GM12878 (cell line): ENCODE measurements around the gene FERMT3. TPM values are rescaled to one million over a fixed set of nuclear protein-coding genes. Genes with fewer than 3 reads are reported as not detected.

Experiments used
- ATAC-seq: fragments of 200-7000 bp; cut with Tn5 transposase; 3 replicates; pipeline ENCODE4 v1.9.1; 2020; ENCODE audit warnings: mild to moderate bottlenecking, moderate library complexity
- BruUV-seq: library from RNA; stranded (reverse); fragments of 400-500 nt; replicated peaks from 2 replicates; lab custom pipeline; 2021; lab: Mats Ljungman, UMichigan
- CTCF ChIA-PET: fragments of 300-600 bp; sonication (Branson Sonifier 250); formaldehyde crosslinking; extraction: SDS; loops from one replicate; lab custom pipeline; 2021; ENCODE audit warnings: inconsistent platforms; lab: Yijun Ruan, JAX
- POLR2A ChIA-PET: fragments of 350-600 bp; formaldehyde crosslinking; extraction: SDS; loops from one replicate; lab custom pipeline; 2021; ENCODE audit warnings: inconsistent platforms; lab: Charles Lee
- RAD21 ChIA-PET: fragments of 300-600 bp; sonication (Branson Sonifier 250); formaldehyde crosslinking; loops from one replicate; lab custom pipeline; 2023; ENCODE audit warnings: antibody characterized with exemption; ENCODE audit not compliant: unreplicated experiment; lab: Charles Lee
- SMC1A ChIA-PET: fragments of 300-600 bp; sonication (Branson Sonifier 250); formaldehyde crosslinking; loops from one replicate; lab custom pipeline; 2023; ENCODE audit not compliant: unreplicated experiment, uncharacterized antibody; lab: Charles Lee
- DNase-seq: peaks from one replicate; pipeline ENCODE4 v3.0.0-alpha.2; 2011; ENCODE audit warnings: low read depth, low spot score
- FAIRE-seq: peaks from 3 replicates; lab custom pipeline; 2011; peaks lifted over from hg19 to GRCh38; lab: Jason Lieb, UNC
- H2AFZ ChIP-seq: 2 replicates; pipeline ENCODE4 v1.6.0; 2011; ENCODE audit warnings: low read depth, low read length, control low read depth; ENCODE audit not compliant: control insufficient read depth
- H3K27ac ChIP-seq: 2 replicates; pipeline ENCODE4 v1.5.1; 2011; ENCODE audit warnings: control low read depth; ENCODE audit not compliant: control insufficient read depth, insufficient read depth
- H3K27me3 ChIP-seq, 2 experiments: replicated peaks in 1 of 2; 2 replicates each; pipeline versions ENCODE4 v1.6.0 to v1.6.1; 2011; ENCODE audit warnings: low read length in 1 of 2; ENCODE audit not compliant: control insufficient read depth in 2 of 2, insufficient read depth in 2 of 2
- H3K36me3 ChIP-seq, 2 experiments: 2 replicates each; pipeline ENCODE4 v1.5.1; 2011; ENCODE audit warnings: low read length in 1 of 2; ENCODE audit not compliant: control insufficient read depth in 2 of 2, insufficient read depth in 2 of 2
- H3K4me1 ChIP-seq: 2 replicates; pipeline ENCODE4 v1.6.1; 2011; ENCODE audit warnings: mild to moderate bottlenecking, low read length, moderate library complexity, mixed read lengths; ENCODE audit not compliant: control insufficient read depth, insufficient read depth
- H3K4me2 ChIP-seq: 2 replicates; pipeline ENCODE4 v1.6.0; 2011; ENCODE audit warnings: control low read depth; ENCODE audit not compliant: control insufficient read depth, insufficient read depth
- H3K4me3 ChIP-seq: fragments of 200-600 bp; sonication (generic); 2 replicates; pipeline ENCODE4 v1.5.1; 2016
- H3K79me2 ChIP-seq: 2 replicates; pipeline ENCODE4 v1.6.0; 2011; ENCODE audit warnings: low read length; ENCODE audit not compliant: control insufficient read depth, insufficient read depth
- H3K9ac ChIP-seq: 2 replicates; pipeline ENCODE4 v1.8.0; 2011; ENCODE audit warnings: low read length, control low read depth, mixed read lengths; ENCODE audit not compliant: control insufficient read depth, insufficient read depth
- H3K9me3 ChIP-seq: replicated peaks from 3 replicates; pipeline ENCODE4 v1.5.1; 2011; ENCODE audit warnings: mild to moderate bottlenecking, low read length; ENCODE audit not compliant: control insufficient read depth, insufficient read depth
- H4K20me1 ChIP-seq: 2 replicates; pipeline ENCODE4 v1.6.0; 2011; ENCODE audit not compliant: control insufficient read depth, insufficient read depth
- FOXM1 ChIP-seq: IDR thresholded peaks from 2 replicates; pipeline ENCODE4 v1.6.1; 2012; ENCODE audit warnings: low read depth, mild to moderate bottlenecking, inconsistent platforms, low read length, moderate library complexity
- IKZF1 ChIP-seq: fragments of 450-650 bp; conservative IDR thresholded peaks from 2 replicates; pipeline ENCODE4 v1.6.1; 2017; ENCODE audit warnings: antibody characterized with exemption, mild to moderate bottlenecking
- NFYA ChIP-seq: IDR thresholded peaks from 2 replicates; pipeline ENCODE4 v1.6.1; 2011; ENCODE audit warnings: low read depth, mild to moderate bottlenecking, low read length, improper control_type of control experiment, borderline replicate concordance
- PAX5 ChIP-seq: IDR thresholded peaks from 2 replicates; pipeline ENCODE4 v1.6.1; 2011; ENCODE audit warnings: low read depth, low read length, borderline replicate concordance
- POLR2AphosphoS5 ChIP-seq: IDR thresholded peaks from 2 replicates; pipeline ENCODE4 v1.6.1; 2011; ENCODE audit warnings: mild to moderate bottlenecking, low read length, inconsistent platforms
- RCOR1 ChIP-seq: conservative IDR thresholded peaks from 2 replicates; pipeline ENCODE4 v1.6.1; 2012; ENCODE audit warnings: low read depth, low read length, improper control_type of control experiment
- SP1 ChIP-seq: IDR thresholded peaks from one replicate; pipeline ENCODE4 v1.6.1; 2011; ENCODE audit warnings: low read depth, low read length
- TCF3 ChIP-seq: IDR thresholded peaks from 2 replicates; pipeline ENCODE4 v1.6.1; 2012; ENCODE audit warnings: low read depth, mild to moderate bottlenecking, low read length, borderline replicate concordance; ENCODE audit not compliant: insufficient read depth
- YBX1 ChIP-seq: fragments of 450-650 bp; IDR thresholded peaks from 2 replicates; pipeline ENCODE4 v1.6.1; 2016; ENCODE audit warnings: antibody characterized with exemption
- ZNF622 ChIP-seq: fragments of 450-650 bp; IDR thresholded peaks from 2 replicates; pipeline ENCODE4 v1.6.1; 2017; ENCODE audit warnings: mild to moderate bottlenecking, inconsistent platforms
- ZZZ3 ChIP-seq: IDR thresholded peaks from 2 replicates; pipeline ENCODE4 v1.6.1; 2011; ENCODE audit warnings: low read depth; ENCODE audit not compliant: control insufficient read depth, insufficient read length
- WGBS: methylation state at CpG from one replicate; pipeline ENCODE4 v1.1.6; 2016; ENCODE audit warnings: low lambda C conversion rate; ENCODE audit not compliant: insufficient replicate concordance, insufficient coverage; ENCODE audit errors: missing lambda C conversion rate; 5-methylcytosine and 5-hydroxymethylcytosine counted together
- in situ Hi-C: fragments of 300-500 bp; cut with MboI; formaldehyde crosslinking; loops from 9 replicates; pipeline ENCODE4 v1.14.3; 2018; ENCODE audit warnings: mixed read lengths
- intact Hi-C: fragments of 100-400 bp; cut with micrococcal nuclease; formaldehyde crosslinking; loops from one replicate; pipeline ENCODE4 v1.14.2; 2022; ENCODE audit not compliant: unreplicated experiment
- polyA plus RNA-seq, 11 experiments: library from polyadenylated mRNA; depleted of rRNA in 4 of 11; unstranded in 6 of 11; stranded (reverse) in 5 of 11; fragments of >200 nt; fragmentation: Nextera tagmentation in 4 of 11; fragmentation: Illumina TruSeq in 1 of 11; extraction: Ambion mirVana in 4 of 11; extraction: Trizol in 1 of 11; gene quantifications; 1 replicate in 1 of 11; 2 replicates in 10 of 11; pipeline versions ENCODE4 v1.2.1 to v1.2.3, GENCODE V29; 2011 to 2016; ENCODE audit warnings: inconsistent platforms in 2 of 11, missing spikeins in 2 of 11, low read depth in 1 of 11
- total RNA-seq, 4 experiments: library from RNA; depleted of rRNA in 3 of 4; stranded (reverse); fragments of >200 nt in 3 of 4; fragmentation: Illumina TruSeq in 1 of 4; extraction: Trizol in 1 of 4; gene quantifications; 2 replicates each; pipeline versions ENCODE4 v1.2.1 to v1.2.3, GENCODE V29; 2013 to 2021
- TF ChIP-seq, protein P1 (sequence below): fragments of 450-650 bp; IDR thresholded peaks from 2 replicates; pipeline ENCODE4 v1.6.1; 2016; ENCODE audit warnings: mild to moderate bottlenecking
- TF ChIP-seq, protein P2 (sequence below), 3 experiments: IDR thresholded peaks in 2 of 3; conservative IDR thresholded peaks in 1 of 3; 2 replicates each; pipeline ENCODE4 v1.5.1; 2011; ENCODE audit warnings: low read depth in 3 of 3, low read length in 3 of 3, mild to moderate bottlenecking in 3 of 3, control low read depth in 2 of 3, moderate library complexity in 2 of 3, inconsistent platforms in 1 of 3, mixed read lengths in 1 of 3; ENCODE audit not compliant: control insufficient read depth in 2 of 3, insufficient read depth in 1 of 3; ENCODE audit errors: extremely low read depth in 1 of 3

FERMT3 gene
- total and polyA plus RNA-seq, 10 of the 15 experiments (the other 5 are each of a cell fraction or from before 2014, with no cell fraction given): 2.0 to 211 (median 114) TPM

DNA sequence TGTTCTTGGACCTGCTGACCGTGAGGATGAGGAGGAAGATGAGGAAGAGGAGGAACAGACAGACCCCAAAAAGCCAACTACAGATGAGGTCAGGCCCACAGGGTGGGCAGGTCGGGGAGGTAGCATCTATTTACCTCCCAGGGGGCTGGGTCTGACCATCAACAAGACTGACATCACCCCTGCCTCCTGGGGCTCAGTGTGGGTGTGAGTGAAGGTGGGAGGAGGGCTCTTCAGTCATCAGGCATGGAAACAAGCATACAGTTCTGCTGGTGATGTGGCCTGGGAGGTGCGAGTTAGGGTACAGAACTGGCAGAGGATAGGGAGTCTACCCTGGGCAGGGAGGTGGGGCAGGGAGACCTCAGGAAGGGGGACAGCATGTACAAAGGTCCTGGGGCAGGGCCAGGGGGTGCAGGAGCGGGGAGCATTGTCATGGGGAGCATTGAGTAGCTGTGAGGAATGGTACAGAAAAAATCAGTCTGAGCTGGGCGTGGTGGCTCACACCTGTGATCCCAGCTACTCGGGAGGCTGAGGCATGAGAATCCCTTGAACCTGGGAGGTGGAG, 53.7 kb downstream of the FERMT3 start:
- H3K4me3 ChIP-seq: no peak overlapping the region
- H3K27me3 ChIP-seq: no peaks in the 10 kb centered on the region
- no peak overlapping the region for H3K4me2 ChIP-seq
- ChIA-PET RAD21 (interaction anchor here (0.7 kb wide), 1 partner anchor 53 kb away, joined by 3 read pairs; the partner anchor contains the start of gene FERMT3), CTCF (interaction anchor here (1.0 to 1.5 kb wide), 2 partner anchors 9 kb away, joined by 3 to 5 read pairs; partner anchors contain the start of gene PLCB3), SMC1A (no interaction called here), POLR2A (interaction anchor here (0.6 to 1.2 kb wide), 3 partner anchors 14 to 1812 kb away, joined by 3 to 4 read pairs (median 3); partner anchors contain the start of gene PPP1R14B)
- peak overlapping the region; percentile 17; the same call in 1 of the 2 replicates for H3K27ac ChIP-seq
- H3K4me1 ChIP-seq: peaks cover 11% of the 10 kb centered on the region
- no TSS peak for BruUV-seq
- peaks cover 0 to 5% of the 10 kb centered on the region in 2 experiments; a peak in 2 of 4 replicates for H3K36me3 ChIP-seq
- ATAC-seq (peak; percentile 70), DNase-seq (no peak), FAIRE-seq (no peak)
- H3K79me2 ChIP-seq: no peaks in the 10 kb centered on the region
- WGBS: 73% methylated on average over 6 of the region's 6 CpGs
- TF ChIP-seq SP1 (no peak), POLR2AphosphoS5 (no peak), NFYA (no peak), FOXM1 (no peak), YBX1 (no peak), ZZZ3 (no peak), PAX5 (no peak), IKZF1 (no peak), RCOR1 (no peak), ZNF622 (no peak), TCF3 (no peak)
- TF ChIP-seq, protein P1, sequence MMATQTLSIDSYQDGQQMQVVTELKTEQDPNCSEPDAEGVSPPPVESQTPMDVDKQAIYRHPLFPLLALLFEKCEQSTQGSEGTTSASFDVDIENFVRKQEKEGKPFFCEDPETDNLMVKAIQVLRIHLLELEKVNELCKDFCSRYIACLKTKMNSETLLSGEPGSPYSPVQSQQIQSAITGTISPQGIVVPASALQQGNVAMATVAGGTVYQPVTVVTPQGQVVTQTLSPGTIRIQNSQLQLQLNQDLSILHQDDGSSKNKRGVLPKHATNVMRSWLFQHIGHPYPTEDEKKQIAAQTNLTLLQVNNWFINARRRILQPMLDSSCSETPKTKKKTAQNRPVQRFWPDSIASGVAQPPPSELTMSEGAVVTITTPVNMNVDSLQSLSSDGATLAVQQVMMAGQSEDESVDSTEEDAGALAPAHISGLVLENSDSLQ: no peak
- TF ChIP-seq, protein P2, sequence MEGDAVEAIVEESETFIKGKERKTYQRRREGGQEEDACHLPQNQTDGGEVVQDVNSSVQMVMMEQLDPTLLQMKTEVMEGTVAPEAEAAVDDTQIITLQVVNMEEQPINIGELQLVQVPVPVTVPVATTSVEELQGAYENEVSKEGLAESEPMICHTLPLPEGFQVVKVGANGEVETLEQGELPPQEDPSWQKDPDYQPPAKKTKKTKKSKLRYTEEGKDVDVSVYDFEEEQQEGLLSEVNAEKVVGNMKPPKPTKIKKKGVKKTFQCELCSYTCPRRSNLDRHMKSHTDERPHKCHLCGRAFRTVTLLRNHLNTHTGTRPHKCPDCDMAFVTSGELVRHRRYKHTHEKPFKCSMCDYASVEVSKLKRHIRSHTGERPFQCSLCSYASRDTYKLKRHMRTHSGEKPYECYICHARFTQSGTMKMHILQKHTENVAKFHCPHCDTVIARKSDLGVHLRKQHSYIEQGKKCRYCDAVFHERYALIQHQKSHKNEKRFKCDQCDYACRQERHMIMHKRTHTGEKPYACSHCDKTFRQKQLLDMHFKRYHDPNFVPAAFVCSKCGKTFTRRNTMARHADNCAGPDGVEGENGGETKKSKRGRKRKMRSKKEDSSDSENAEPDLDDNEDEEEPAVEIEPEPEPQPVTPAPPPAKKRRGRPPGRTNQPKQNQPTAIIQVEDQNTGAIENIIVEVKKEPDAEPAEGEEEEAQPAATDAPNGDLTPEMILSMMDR (IDR thresholded peaks at IDR 0.05 in 2 of 3, conservative IDR thresholded peaks at IDR 0.05 in 1 of 3; ENCODE audit: control insufficient read depth in 2 of 3, extremely low read depth in 1 of 3, insufficient read depth in 1 of 3, low read depth in 3 of 3, low read length in 3 of 3): no peak
- H3K9ac ChIP-seq: no peak overlapping the region
- in situ Hi-C loops (no loop called here), intact Hi-C loops (no loop called here)
- no peaks in the 10 kb centered on the region for H4K20me1 ChIP-seq
- H3K9me3 ChIP-seq: no peaks in the 10 kb centered on the region
- no peak overlapping the region for H2AFZ ChIP-seq
